22Rv1 (cell line): Measurements from ENCODE around the gene PEDS1.

Experiments used
- CTCF ChIP-seq: fragments of 450-650 bp; IDR thresholded peaks from 2 replicates; pipeline ENCODE4 v1.5.1; 2017; ENCODE audit warnings: mild to moderate bottlenecking
- ZFX ChIP-seq: fragments of 450-650 bp; IDR thresholded peaks from 2 replicates; pipeline ENCODE4 v1.6.1; 2017; ENCODE audit warnings: antibody characterized with exemption, borderline replicate concordance

GRCh38 chr20:50130995-50131394 is 22.5 kb downstream of the PEDS1 start:
- TF ChIP-seq CTCF (no peak), ZFX (no peak)
